ENCODE data around the gene ATF4.

Gene ATF4

GRCh38 chr22:39556970-39557841 is 36.8 kb downstream of the ATF4 start:
- peak; percentile 66 for DNase-seq (ENCODE audit: extremely low spot score)
- TF ChIP-seq LEF1 (IDR thresholded peaks at IDR 0.05; ENCODE audit: borderline replicate concordance) (no peak), FOXM1 (IDR thresholded peaks at IDR 0.05; ENCODE audit: borderline replicate concordance) (0 out of 2 replicates have a peak, but pooled peaks have one; percentile 16)
- POLR2A ChIA-PET: interaction anchor here (0.8 kb wide), 1 partner anchor 486 kb away, joined by 3 read pairs; no protein-coding TSS in a partner anchor
- CTCF ChIA-PET: interaction anchor here (1.1 to 1.2 kb wide), 2 partner anchors 467 to 480 kb away, joined by 8 read pairs; no protein-coding TSS in a partner anchor

GRCh38 chr22:39558254-39558727 is 37.9 kb downstream of the ATF4 start:
- ChIA-PET CTCF (interaction anchor here (0.6 to 1.0 kb wide), 3 partner anchors 8 to 478 kb away, joined by 3 read pairs; no protein-coding TSS in a partner anchor), POLR2A (no interaction called here)
- no peak for TF ChIP-seq BHLHE40 (IDR thresholded peaks at IDR 0.05; ENCODE audit: borderline replicate concordance)
- TF ChIP-seq CTBP1 (IDR thresholded peaks at IDR 0.05; ENCODE audit: borderline replicate concordance): no peak
- no peak for TF ChIP-seq FOXM1 (IDR thresholded peaks at IDR 0.05; ENCODE audit: borderline replicate concordance)
- TF ChIP-seq TARDBP (IDR thresholded peaks at IDR 0.05): no peak
- no peak for TF ChIP-seq SUZ12 (IDR thresholded peaks at IDR 0.05)
- TF ChIP-seq NFRKB (IDR thresholded peaks at IDR 0.05): no peak
- no peak for TF ChIP-seq FOXA1 (IDR thresholded peaks at IDR 0.05)
- TF ChIP-seq PKNOX1 (IDR thresholded peaks at IDR 0.05): no peak
- no peak for DNase-seq (ENCODE audit: extremely low spot score)

- ChIA-PET CTCF (interaction anchor here (0.6 to 1.2 kb wide), 5 partner anchors 9 to 478 kb away, joined by 3 read pairs; no protein-coding TSS in a partner anchor), POLR2A (no interaction called here)
- DNase-seq (ENCODE audit: extremely low spot score): no peak
- no peak for TF ChIP-seq PKNOX1 (IDR thresholded peaks at IDR 0.05)
- no peak for TF ChIP-seq CTBP1 (IDR thresholded peaks at IDR 0.05; ENCODE audit: borderline replicate concordance)
- TF ChIP-seq LEF1 (IDR thresholded peaks at IDR 0.05; ENCODE audit: borderline replicate concordance): no peak
- no peak for TF ChIP-seq BHLHE40 (IDR thresholded peaks at IDR 0.05; ENCODE audit: borderline replicate concordance)
- no peak for TF ChIP-seq ZNF384 (IDR thresholded peaks at IDR 0.05)
- no peak for TF ChIP-seq FOXK2 (IDR thresholded peaks at IDR 0.05)
- TF ChIP-seq SUZ12 (IDR thresholded peaks at IDR 0.05): no peak
- TF ChIP-seq L3MBTL2 (conservative IDR thresholded peaks at IDR 0.05): no peak
- no peak for TF ChIP-seq ELF4 (IDR thresholded peaks at IDR 0.05)
- TF ChIP-seq HDGF (IDR thresholded peaks at IDR 0.05; ENCODE audit: borderline replicate concordance): no peak
- no peak for TF ChIP-seq SP1 (IDR thresholded peaks at IDR 0.05)
Measured at GRCh38 chr22:39558950-39559349, 38.6 kb downstream of the ATF4 start.

GRCh38 chr22:39559456-39560105 is 39.2 kb downstream of the ATF4 start:
- POLR2A ChIA-PET: interaction anchor here (1.0 kb wide), 1 partner anchor 40 kb away, joined by 3 read pairs; the partner anchor contains the start of gene ATF4
- TF ChIP-seq ARNT (IDR thresholded peaks at IDR 0.05) (no peak), CTBP1 (IDR thresholded peaks at IDR 0.05; ENCODE audit: borderline replicate concordance) (no peak), PKNOX1 (IDR thresholded peaks at IDR 0.05) (no peak), SUZ12 (IDR thresholded peaks at IDR 0.05) (no peak), NFRKB (IDR thresholded peaks at IDR 0.05) (no peak), FOXK2 (IDR thresholded peaks at IDR 0.05) (no peak), LEF1 (IDR thresholded peaks at IDR 0.05; ENCODE audit: borderline replicate concordance) (no peak), ZNF384 (IDR thresholded peaks at IDR 0.05) (no peak), ELF4 (IDR thresholded peaks at IDR 0.05) (no peak), TARDBP (IDR thresholded peaks at IDR 0.05) (no peak), FOXA1 (IDR thresholded peaks at IDR 0.05) (no peak), L3MBTL2 (conservative IDR thresholded peaks at IDR 0.05) (no peak), HDGF (IDR thresholded peaks at IDR 0.05; ENCODE audit: borderline replicate concordance) (no peak), BHLHE40 (IDR thresholded peaks at IDR 0.05; ENCODE audit: borderline replicate concordance) (no peak)
- DNase-seq (ENCODE audit: extremely low spot score): peak; percentile 51
- CTCF ChIA-PET: interaction anchor here (0.6 to 1.5 kb wide), 5 partner anchors 9 to 191 kb away, joined by 3 to 5 read pairs (median 3); no protein-coding TSS in a partner anchor

GRCh38 chr22:39560127-39560526 is 39.8 kb downstream of the ATF4 start:
- POLR2A ChIA-PET: interaction anchor here (1.0 kb wide), 1 partner anchor 40 kb away, joined by 3 read pairs; the partner anchor contains the start of gene ATF4
- TF ChIP-seq L3MBTL2 (conservative IDR thresholded peaks at IDR 0.05) (no peak), ZNF384 (IDR thresholded peaks at IDR 0.05) (no peak), NFRKB (IDR thresholded peaks at IDR 0.05) (no peak), LEF1 (IDR thresholded peaks at IDR 0.05; ENCODE audit: borderline replicate concordance) (no peak), PKNOX1 (IDR thresholded peaks at IDR 0.05) (no peak), ELF4 (IDR thresholded peaks at IDR 0.05) (no peak), TARDBP (IDR thresholded peaks at IDR 0.05) (no peak), FOXA1 (IDR thresholded peaks at IDR 0.05) (no peak), FOXM1 (IDR thresholded peaks at IDR 0.05; ENCODE audit: borderline replicate concordance) (no peak), CTBP1 (IDR thresholded peaks at IDR 0.05; ENCODE audit: borderline replicate concordance) (no peak), SP1 (IDR thresholded peaks at IDR 0.05) (no peak), FOXK2 (IDR thresholded peaks at IDR 0.05) (no peak), ARNT (IDR thresholded peaks at IDR 0.05) (no peak), SUZ12 (IDR thresholded peaks at IDR 0.05) (no peak), HDGF (IDR thresholded peaks at IDR 0.05; ENCODE audit: borderline replicate concordance) (no peak)
- DNase-seq (ENCODE audit: extremely low spot score): no peak
- CTCF ChIA-PET: interaction anchor here (0.6 to 1.5 kb wide), 5 partner anchors 10 to 190 kb away, joined by 3 to 5 read pairs (median 3); no protein-coding TSS in a partner anchor
